DOHH2 (cell line): ENCODE data around the gene KTI12.

Experiments used
- EZH2phosphoT487 ChIP-seq: fragments of 200-600 bp; sonication (generic); IDR thresholded peaks from 2 replicates; pipeline ENCODE4 v1.6.1; 2017; ENCODE audit warnings: borderline replicate concordance, mild to moderate bottlenecking, antibody characterized with exemption, low read length, moderate library complexity, mixed read lengths
- TF ChIP-seq, protein P1 (sequence below): fragments of 200-600 bp; sonication (generic); IDR thresholded peaks from one replicate; pipeline ENCODE4 v1.5.1; 2014; ENCODE audit warnings: antibody characterized with exemption, mild to moderate bottlenecking, low read depth, low read length; ENCODE audit not compliant: poor library complexity, severe bottlenecking

DNA sequence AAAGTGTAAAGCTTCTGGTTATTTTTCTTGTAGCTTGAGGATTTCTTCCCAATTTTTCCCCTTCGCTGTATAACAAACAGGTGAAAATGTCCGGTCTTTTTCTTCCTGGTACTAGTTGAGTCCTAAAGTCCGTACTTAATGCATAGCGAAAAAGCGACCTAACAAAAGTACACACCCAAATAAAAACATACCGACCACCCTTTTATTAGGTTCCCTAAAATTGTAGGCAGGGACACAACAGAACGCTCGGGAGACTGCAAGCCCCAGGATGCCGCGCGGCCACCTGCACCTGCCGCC lies 22.2 kb upstream of the KTI12 start:
- no peak for TF ChIP-seq EZH2phosphoT487
- TF ChIP-seq, protein P1, sequence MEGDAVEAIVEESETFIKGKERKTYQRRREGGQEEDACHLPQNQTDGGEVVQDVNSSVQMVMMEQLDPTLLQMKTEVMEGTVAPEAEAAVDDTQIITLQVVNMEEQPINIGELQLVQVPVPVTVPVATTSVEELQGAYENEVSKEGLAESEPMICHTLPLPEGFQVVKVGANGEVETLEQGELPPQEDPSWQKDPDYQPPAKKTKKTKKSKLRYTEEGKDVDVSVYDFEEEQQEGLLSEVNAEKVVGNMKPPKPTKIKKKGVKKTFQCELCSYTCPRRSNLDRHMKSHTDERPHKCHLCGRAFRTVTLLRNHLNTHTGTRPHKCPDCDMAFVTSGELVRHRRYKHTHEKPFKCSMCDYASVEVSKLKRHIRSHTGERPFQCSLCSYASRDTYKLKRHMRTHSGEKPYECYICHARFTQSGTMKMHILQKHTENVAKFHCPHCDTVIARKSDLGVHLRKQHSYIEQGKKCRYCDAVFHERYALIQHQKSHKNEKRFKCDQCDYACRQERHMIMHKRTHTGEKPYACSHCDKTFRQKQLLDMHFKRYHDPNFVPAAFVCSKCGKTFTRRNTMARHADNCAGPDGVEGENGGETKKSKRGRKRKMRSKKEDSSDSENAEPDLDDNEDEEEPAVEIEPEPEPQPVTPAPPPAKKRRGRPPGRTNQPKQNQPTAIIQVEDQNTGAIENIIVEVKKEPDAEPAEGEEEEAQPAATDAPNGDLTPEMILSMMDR, result no peak
